HL-60/S4 (cell line): ENCODE results near the gene MAPKAP1.

Source experiments
- in situ Hi-C: fragments of 300-500 bp; cut with MboI; formaldehyde crosslinking; loops from 2 replicates; pipeline ENCODE4 v1.14.3; 2022; ENCODE audit warnings: low sequenced_read_pairs

The MAPKAP1 gene

DNA sequence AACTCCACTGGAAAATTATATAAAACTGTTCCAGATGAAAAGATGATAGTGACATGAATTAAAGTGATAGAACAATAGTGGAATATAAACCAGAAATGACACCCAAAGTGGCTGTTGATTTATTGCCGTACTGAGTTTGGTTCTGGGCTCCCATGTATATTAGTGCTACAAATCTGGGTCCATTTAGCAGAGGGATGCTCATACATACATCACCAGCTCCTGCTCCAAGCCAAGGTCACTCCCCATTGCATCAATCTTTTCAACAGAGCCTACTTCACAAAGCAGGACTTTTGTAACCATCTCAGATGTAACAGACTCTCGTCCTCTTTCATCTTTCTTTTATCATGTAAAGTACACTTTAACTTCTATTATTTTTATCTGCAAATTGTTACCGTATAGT is 236.8 kb downstream of the MAPKAP1 start:
- in situ Hi-C loops, result no loop called here

DNA sequence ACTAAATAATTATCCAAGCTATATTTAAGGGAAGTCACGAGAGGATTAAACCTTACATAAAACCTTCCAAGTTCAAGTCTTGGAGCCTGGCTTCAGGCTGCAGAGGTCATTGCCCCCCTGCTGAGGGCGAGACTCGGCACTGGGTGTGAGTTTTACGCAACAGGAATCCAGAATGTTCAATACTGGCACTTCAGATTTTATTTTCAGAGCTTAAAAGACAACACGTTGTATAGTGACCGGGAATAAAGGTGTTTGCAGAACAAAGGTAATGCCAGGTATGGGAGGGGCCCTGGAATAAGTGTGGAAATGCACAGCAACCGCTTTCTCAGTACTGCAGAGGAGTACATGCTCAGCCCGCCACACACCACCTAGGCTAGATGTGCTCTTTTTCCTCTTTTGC is 238.4 kb downstream of the MAPKAP1 start:
- in situ Hi-C loops, result no loop called here

DNA sequence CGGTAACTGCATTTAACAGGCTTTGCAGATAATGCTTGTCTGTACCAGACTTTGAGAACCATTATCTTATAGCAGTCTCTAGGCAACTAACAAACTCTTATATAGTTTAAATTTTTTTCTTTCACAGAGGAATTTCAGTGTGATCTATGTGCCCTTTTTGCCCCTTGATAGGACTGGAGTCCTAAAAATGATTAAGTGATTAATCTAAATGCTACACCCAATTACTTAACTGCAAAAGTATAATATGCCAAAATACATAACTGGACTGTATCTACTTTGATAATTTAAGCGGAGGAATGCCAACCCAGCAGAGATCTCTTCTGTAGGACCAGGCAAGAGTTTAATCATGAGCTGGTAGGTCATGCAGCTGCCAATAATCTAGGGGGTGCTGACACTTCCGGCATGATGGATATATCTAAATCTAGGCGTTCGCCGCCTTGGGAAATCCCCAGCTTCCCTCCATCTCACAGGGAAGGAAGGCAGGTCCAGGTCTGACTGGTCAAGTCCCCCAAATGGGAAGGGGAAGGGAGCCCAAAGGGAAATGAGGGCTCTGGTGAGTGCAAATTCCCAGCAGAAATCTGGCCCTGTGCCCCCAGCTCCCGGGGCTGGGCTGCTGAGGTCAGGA is 239.8 kb downstream of the MAPKAP1 start:
- in situ Hi-C loops, result no loop called here

DNA sequence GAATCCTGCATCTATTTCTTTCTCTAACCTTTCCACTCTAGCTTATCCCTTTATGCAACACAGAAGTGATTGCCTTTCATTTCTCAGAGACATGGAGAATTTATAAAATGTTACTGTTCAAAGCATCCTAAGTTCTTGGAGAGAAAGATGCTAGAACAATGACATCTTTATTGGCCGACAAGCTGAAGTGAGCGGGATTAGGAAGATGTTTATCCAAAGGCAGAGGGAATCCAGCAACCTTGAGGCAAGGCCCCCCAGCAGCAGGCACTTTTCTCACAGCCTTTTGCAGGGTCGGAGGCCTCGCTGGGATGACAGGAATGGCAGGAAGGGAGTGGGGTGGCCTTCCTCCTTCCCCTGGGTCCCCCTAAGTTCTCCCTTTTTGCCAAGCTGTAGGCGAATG is 240.6 kb downstream of the MAPKAP1 start:
- in situ Hi-C loops, result no loop called here

DNA sequence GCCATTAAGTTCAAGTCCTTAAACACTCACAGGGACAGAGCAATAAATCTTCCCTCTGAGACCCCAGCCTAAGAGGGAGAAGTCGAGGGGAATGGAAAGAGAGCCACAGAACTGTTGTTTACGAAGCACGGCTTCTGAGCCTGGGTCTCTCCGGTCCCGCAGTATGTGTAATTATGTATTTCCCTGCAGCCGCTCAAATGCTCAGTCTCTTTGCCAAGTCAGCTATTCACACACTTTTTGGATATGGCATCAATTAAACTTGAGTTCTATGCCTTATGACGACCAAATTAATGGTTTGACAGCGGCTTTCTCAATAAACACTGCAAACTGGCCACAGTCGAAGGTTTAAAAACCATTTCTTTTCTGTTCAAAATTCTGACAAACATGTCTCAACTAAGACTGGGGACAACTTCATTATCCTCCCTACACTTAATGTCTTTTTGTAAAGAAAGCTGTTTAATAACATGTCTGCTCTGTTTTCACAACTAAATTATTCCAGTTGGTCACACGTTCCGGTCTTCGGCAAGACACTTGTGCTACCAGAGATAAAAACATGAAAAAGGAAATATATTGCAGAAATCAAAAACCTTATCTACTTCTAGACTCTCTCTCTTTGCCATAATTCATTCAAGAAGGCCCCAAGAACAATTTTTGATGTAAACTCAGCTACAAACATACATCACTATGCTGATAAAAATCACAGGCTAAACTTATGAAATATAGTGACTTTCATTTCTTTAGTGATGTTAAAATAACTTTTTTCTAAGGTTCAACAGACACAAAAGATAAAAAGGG is 242.2 kb downstream of the MAPKAP1 start:
- in situ Hi-C loops, result no loop called here

DNA sequence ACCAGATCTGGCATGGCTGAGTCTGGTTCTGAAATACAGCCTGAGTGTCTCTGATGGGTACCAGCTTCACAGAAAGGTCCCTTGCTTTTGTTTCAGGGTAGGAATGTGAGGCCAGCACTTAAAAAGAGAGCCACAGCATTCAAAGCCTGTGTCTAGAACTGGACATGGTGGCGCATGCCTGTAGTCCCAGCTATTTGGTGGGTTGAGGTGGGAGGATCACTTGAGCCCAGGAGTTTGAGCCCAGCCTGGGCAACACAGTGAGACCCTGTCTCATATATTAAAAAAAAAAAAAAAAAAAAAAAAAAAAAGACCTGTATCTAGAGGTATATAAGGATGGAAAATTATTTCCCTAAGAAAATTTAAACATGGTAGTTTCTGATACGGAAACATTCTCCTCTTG is 243.1 kb downstream of the MAPKAP1 start:
- in situ Hi-C loops, result no loop called here

DNA sequence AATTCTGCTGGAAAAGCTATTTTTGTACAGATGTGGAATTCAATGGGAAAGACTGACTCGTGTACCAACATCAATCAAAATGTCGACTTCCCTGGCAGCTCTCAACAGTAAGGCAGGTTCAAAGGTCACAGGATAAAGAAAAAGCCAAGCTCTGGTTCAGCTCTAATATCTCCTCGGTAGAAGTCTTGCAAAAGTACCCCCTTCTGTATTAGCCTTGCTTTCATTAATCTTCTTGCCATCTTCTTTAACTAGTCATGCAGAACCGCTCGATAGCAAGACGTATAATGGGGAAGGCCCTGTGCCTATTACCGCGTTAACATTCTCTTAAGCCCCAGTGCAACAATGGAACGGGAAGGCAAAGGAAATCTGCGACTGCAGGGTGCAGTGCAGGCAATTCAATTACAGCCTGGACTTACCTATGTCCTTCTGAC is 244.1 kb downstream of the MAPKAP1 start:
- in situ Hi-C loops, result no loop called here

DNA sequence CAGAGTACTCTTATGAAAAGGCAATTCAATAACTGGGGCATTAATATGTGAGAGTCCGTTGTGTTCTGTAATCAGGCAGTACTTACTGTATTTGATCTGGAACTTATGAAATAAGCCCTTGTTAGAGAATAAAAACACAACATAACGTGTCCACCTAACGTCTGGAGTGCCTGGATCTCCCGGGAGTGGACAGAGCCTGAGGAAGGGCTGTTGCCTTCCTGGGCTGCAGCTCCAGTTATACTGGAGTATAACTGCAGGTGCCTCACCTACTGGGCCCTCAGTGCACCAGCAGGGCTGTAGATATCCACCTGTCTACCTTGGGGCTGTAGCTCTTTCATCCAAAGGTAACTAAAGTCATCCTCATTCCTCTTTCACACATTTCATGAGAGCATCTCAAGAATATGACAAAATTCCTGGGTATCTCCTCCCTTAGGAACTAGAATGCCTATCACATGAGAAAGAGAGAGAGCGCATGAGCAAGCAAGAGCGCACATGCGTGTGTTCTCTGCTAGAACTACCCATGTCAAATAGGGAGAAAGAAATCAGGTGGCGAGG is 245.3 kb downstream of the MAPKAP1 start:
- in situ Hi-C loops, result no loop called here

DNA sequence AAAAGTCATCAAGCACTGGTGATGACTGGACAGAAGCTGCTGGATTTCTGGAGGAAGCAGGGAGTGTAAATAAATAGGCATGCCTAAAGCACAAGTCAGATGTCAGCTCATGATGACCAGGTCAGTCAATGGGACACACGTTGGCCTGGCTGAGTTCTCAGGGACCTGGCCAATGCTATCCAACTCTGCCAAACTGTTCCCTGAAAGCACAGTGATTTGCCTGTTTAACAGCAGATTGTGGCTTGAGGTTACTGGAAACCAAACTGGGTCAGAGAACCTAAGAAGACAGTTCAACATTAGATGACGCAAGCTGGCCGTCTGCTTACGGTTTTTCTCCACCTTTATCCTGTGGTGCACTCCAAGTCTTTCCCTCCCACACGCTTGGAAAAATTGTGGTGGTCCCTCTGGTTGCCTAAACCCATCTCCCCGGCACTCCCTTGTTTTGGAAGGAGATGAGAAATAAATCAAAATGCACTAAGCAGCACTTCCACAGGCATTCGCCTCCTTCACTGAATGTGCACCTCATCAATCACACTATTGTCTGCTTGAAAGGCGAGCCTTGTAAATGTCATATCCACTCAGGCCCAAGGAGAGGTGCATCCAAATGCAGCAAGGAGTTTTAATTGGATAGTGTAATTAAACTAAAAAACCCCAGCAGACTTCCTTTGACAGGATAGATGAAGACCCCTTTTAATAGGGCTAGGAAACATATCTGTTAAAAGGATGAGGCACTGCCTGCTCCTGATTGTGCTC is 245.9 kb downstream of the MAPKAP1 start:
- in situ Hi-C loops, result no loop called here

DNA sequence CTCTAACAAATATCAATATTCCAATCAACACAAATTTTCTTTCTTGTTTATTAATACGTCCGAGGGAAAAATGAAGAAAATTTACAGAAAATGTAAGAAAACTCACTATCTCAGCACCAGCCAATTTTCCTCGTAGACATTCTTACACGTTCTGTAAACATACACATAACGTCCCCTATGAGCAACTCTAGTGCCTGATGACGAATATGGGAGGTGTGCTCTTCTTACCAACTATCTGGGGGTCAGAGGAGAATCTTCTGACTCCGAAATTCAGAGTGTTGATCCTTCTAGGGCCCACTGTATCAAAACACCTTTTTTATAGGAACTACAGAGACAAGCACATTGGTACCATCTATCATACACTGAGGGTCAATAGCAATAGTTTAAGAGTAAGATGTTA is 246.7 kb downstream of the MAPKAP1 start:
- in situ Hi-C loops, result no loop called here

DNA sequence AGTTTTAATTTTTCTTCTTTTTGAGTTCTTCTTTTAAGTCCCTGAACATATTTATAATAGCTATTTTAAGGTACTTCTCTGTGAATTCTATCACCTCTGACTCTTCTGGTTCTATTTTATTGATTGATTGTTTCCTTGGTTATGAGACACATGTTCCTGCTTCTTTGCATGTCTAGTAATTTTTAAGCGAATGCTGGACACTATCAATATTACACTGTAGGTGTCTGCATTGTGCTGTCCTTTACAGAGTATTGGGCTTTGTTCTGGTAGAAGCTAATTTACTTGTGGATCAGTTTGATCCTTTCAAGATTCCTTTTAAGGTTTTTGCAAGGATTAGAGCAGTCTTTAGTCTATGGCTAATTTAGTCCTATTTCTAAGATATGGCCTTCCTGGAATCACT is 249.7 kb downstream of the MAPKAP1 start:
- in situ Hi-C loops, result no loop called here

DNA sequence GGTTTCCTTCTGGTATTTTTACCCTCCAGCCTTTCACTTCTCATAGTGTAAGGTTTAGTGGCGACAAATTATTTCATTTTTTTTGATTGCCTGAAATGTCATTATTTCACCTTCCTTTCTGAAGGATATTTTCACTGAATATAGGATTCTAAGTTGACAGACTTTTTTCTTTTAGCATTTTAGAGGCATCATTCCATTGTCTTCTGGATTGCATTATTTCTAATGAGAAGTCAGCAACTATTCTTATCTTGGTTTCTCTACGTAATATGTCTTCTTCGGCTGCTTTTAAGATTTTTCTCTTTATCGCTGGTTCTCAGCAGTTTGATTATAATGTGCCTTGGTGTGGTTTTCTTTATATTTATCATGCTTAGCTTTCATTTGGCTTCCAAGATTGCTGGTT is 251.1 kb downstream of the MAPKAP1 start:
- in situ Hi-C loops, result no loop called here

DNA sequence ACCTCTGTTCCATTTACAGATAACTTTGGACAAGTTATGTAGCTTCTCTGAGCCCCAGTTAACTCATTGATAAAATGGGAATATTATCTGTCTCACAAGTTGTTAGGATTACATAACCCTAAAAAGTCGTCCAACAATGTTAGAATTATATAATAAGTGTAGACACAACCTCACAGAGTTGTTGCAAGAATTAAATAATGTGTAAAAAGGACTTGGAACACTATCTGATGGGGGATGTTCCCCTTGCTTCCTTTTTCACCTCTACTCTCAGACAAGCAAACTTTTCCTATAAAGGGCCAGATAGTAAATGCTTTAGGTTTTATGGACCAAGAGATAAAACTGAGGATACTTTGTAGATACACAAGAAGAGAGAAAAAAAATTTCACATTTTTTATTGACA is 251.9 kb downstream of the MAPKAP1 start:
- in situ Hi-C loops, result no loop called here

DNA sequence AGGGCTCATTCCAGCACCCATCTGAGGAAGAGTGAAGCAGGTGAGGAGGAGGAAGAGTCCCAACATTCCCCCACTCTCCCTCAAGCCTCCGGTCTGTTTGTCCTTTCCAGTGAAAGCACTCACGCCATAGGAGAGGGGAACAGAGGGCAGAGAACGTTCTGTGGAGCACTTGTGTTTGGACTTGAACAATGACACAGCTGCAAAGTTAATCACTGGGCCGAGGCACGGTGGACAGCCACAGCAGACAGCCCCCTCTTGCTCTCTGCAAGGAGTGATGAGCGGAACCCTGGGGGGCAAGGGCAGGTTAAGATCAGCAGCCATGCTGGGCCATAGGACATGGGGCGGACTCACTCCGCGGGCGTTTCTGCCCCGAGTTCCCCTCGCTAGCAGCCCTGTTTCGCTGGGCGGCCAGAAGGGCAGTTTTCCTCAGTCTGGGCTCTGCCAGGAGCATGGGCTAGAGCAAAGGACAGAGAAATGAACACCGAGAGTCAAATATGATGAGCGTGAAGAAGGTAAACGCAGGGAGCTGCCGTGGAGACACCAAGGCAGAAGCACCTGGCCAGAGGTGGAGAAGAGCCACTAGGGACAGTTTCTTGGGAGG is 259.7 kb downstream of the MAPKAP1 start:
- in situ Hi-C loops, result no loop called here

DNA sequence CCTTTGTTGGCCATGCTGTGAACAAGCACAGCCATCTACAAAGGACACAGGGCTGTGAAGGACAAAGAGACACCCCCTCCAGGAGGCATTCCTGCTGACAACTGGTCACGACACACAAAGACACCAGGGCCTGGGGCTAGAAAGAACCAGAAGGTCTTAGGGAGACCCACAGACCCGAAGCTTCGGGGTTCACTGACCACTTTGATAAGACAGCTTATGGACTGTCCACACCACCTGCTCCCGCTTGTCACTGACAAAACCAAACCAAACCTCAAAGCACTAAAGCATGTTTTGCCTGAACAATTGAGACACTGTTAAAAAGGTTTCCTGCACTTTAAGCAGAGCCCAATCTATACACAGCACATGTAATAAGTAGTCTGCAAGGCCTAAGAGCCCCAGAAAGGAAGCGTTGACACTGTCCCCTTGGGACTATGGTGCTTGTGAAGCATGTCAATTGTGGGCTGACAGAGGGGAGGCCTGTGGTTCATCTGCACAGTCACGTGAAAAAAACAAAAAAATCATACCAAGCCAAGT is 260.4 kb downstream of the MAPKAP1 start:
- in situ Hi-C loops, result no loop called here

DNA sequence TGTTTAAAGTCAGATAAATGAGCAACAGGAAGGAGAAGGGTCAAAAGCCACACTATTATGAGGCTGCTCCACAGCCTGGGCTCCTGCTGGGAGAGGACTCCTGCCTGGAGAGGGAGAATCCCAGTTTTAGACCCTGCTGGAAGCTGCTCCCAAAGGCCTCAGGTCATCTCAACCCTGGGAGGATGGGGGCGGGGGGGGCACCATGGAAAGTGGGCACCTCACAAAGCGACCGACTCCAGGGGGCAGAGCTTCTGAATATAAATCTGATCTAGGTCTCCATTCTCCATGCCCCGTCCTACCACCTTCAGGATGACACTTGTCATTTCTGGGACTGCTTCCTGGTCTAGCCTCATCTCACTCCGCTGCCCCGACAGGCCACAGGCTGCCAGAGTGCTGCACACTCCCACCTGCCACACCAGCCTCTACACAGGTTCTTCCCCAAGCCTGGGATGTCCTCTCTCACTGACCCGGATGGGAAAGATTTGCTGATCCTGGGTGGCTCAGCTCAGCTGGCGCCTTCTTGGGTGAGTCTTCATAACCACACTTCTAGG is 262.0 kb downstream of the MAPKAP1 start:
- in situ Hi-C loops, result no loop called here

DNA sequence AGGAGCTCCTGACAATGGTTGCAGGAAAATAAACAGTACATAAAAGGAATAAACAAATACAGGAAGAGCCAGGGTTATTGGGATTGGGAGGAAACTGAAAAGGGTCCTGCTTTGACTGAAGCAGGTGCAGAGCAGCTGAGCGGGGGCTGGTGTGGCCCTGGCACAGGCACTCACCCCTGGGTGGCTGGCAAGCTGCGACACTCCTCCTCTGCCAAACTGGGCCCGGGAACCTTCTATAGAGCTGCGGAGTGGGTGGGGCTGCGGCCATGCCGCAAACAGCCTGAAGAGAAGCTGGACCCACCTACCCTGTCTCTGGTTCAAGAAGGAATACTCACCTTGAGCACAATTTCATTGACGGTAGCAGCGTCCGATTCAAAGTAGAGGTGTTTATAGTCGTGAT is 262.8 kb downstream of the MAPKAP1 start:
- in situ Hi-C loops, result no loop called here

DNA sequence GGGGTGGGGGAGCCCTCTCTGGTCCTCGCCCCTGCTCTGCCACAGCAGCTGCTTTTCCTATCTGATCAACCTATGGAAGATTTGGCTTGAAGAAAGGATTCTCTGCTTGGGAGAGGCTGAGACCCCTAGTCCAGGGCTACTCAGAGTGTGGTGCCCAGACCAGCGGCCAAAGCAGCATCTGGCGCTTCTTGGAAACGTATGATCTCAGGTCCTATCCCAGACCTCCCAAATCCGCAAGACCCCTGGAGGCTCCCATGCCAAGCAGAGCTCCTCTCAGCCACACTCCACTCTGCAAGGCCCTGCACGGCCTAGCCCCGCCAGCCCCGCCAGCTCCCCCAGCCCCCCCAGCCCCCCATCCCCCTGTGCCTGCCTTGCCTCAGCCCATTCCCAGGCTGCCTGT is 263.6 kb downstream of the MAPKAP1 start:
- in situ Hi-C loops, result no loop called here

DNA sequence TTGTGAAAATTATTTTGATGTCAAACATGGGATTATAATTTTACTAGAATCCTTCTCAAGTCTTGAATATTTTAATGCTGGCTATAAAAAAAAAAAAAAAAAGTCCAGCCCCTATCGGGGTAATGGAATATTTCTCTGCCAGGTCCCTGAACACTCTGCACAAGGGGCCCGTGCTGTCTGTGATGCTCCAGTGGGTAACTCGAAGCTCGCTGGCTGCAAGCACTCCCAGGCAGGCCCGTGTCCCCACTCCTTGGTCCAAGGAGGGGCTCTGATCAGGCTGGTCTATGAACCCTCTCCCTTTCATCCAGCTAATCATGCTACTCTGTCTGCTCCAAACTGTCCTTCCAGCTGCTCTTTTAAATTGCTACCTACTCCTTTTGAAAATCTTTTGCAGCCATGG is 264.6 kb downstream of the MAPKAP1 start:
- in situ Hi-C loops, result no loop called here

DNA sequence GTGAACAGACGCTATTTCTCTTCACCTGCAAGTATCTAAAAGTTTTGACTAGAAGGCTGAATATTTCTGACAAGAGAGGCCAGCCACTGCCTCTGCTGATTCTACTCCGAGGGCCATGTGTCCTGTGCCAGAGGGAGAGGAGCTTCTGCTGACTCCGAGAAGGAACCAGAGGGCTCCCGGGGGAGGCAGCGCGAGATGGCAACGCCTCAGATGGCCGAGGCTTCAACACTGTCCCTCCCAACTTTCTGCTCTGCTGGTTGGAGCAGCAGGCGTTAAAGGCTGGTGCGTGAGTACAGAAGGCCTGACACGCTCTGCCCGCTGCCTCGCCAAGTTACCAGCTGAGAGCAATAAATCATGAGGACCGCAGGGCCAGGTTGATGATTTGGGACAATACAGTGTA is 266.6 kb downstream of the MAPKAP1 start:
- in situ Hi-C loops, result no loop called here
